Loucy (cell line): ENCODE measurements around the gene MAN2A2.

Source experiments
- H2AFZ ChIP-seq: fragments of 200-600 bp; sonication (generic); 2 replicates; pipeline ENCODE4 v1.6.0; 2016; ENCODE audit warnings: antibody characterized with exemption, mild to moderate bottlenecking, low read length, moderate library complexity
- H3F3A ChIP-seq: fragments of 200-600 bp; 2 replicates; pipeline ENCODE4 v1.6.0; 2016; ENCODE audit warnings: antibody characterized with exemption, low read depth, mild to moderate bottlenecking
- H3K27me3 ChIP-seq: fragments of 200-600 bp; sonication (generic); 2 replicates; pipeline ENCODE4 v1.6.1; 2014; ENCODE audit warnings: low read length, mild to moderate bottlenecking; ENCODE audit not compliant: insufficient read depth, poor library complexity, severe bottlenecking
- H3K36me3 ChIP-seq: fragments of 200-600 bp; sonication (generic); 2 replicates; pipeline ENCODE4 v1.6.1; 2016; ENCODE audit warnings: low read length; ENCODE audit not compliant: insufficient read depth
- H3K4me1 ChIP-seq: fragments of 200-600 bp; sonication (generic); 2 replicates; pipeline ENCODE4 v1.5.1; 2014; ENCODE audit warnings: low read length, mild to moderate bottlenecking; ENCODE audit not compliant: insufficient read depth, poor library complexity, severe bottlenecking
- H3K4me2 ChIP-seq: fragments of 200-600 bp; sonication (generic); 2 replicates; pipeline ENCODE4 v1.6.0; 2014; ENCODE audit warnings: antibody characterized with exemption, low read length, low read depth, mild to moderate bottlenecking; ENCODE audit not compliant: poor library complexity, severe bottlenecking
- H3K4me3 ChIP-seq: fragments of 200-600 bp; sonication (generic); 2 replicates; pipeline ENCODE4 v1.5.1; 2014; ENCODE audit warnings: low read length, mild to moderate bottlenecking, mixed read lengths; ENCODE audit not compliant: poor library complexity, severe bottlenecking
- H3K79me2 ChIP-seq: fragments of 200-600 bp; sonication (generic); 2 replicates; pipeline ENCODE4 v1.6.1; 2014; ENCODE audit warnings: low read length; ENCODE audit not compliant: insufficient read depth
- H3K9ac ChIP-seq: fragments of 200-600 bp; sonication (generic); 2 replicates; pipeline ENCODE4 v1.6.0; 2014; ENCODE audit warnings: mild to moderate bottlenecking, low read depth, low read length, moderate library complexity; ENCODE audit not compliant: poor library complexity, severe bottlenecking
- H3K9me2 ChIP-seq: fragments of 200-600 bp; sonication (generic); replicated peaks from 2 replicates; pipeline ENCODE4 v1.6.1; 2016; ENCODE audit warnings: low read depth, low read length, mixed read lengths
- H3K9me3 ChIP-seq: fragments of 200-600 bp; sonication (generic); 2 replicates; pipeline ENCODE4 v1.6.1; 2014; ENCODE audit warnings: mild to moderate bottlenecking, antibody characterized with exemption, low read length, low read depth; ENCODE audit not compliant: insufficient read depth
- H4K20me1 ChIP-seq: fragments of 200-600 bp; sonication (generic); 2 replicates; pipeline ENCODE4 v1.6.0; 2014; ENCODE audit warnings: antibody characterized with exemption, low read length, mild to moderate bottlenecking; ENCODE audit not compliant: insufficient read depth, poor library complexity, severe bottlenecking
- CTCF ChIP-seq: fragments of 200-600 bp; sonication (generic); conservative IDR thresholded peaks from 2 replicates; pipeline ENCODE4 v1.5.1; 2014; ENCODE audit warnings: mild to moderate bottlenecking, antibody characterized with exemption, low read length
- EZH2phosphoT487 ChIP-seq: fragments of 200-600 bp; IDR thresholded peaks from 2 replicates; pipeline ENCODE4 v1.6.1; 2018; ENCODE audit warnings: antibody characterized with exemption, mild to moderate bottlenecking, moderate library complexity, borderline replicate concordance

The MAN2A2 gene

GRCh38 chr15:90902840-90903732, at the start of gene MAN2A2:
TSS of gene MAN2A2 (plus strand) at chr15:90903302. CDS start at chr15:90904208, 906 bp downstream.
- H3K4me2 ChIP-seq, result peak within 1 kb of the TSS; percentile 93
- peak within 1 kb of the TSS; percentile 95 for H2AFZ ChIP-seq
- TF ChIP-seq CTCF (no peak), EZH2phosphoT487 (no peak)
- peaks cover 19% of the 10 kb centered on the region; the same call in 1 of the 2 replicates for H3K79me2 ChIP-seq
- no peaks in the 10 kb centered on the region for H3K27me3 ChIP-seq
- no peaks in the 10 kb centered on the region for H4K20me1 ChIP-seq
- no peaks in the 10 kb centered on the region for H3F3A ChIP-seq
- H3K9me2 ChIP-seq, result no peaks in the 10 kb centered on the region
- H3K36me3 ChIP-seq, result no peaks in the 10 kb centered on the region
- peaks cover 13% of the 10 kb centered on the region for H3K4me1 ChIP-seq
- peak within 1 kb of the TSS; percentile 84 for H3K4me3 ChIP-seq
- H3K9ac ChIP-seq, result peak within 1 kb of the TSS; percentile 67
- H3K9me3 ChIP-seq, result no peaks in the 10 kb centered on the region

GRCh38 chr15:90855139-90855538, 48.0 kb upstream of the MAN2A2 start:
- no peaks in the 10 kb centered on the region for H3K79me2 ChIP-seq
- H3K27me3 ChIP-seq, result no peaks in the 10 kb centered on the region
- H2AFZ ChIP-seq, result no peak overlapping the region
- peaks cover 27% of the 10 kb centered on the region for H3K4me1 ChIP-seq
- no peak overlapping the region for H3K4me2 ChIP-seq
- H3K9ac ChIP-seq, result no peak overlapping the region
- no peaks in the 10 kb centered on the region for H3K9me3 ChIP-seq
- TF ChIP-seq EZH2phosphoT487, result no peak
- no peaks in the 10 kb centered on the region for H3K36me3 ChIP-seq
- no peak overlapping the region for H3K4me3 ChIP-seq
- H3F3A ChIP-seq, result no peaks in the 10 kb centered on the region
- no peaks in the 10 kb centered on the region for H4K20me1 ChIP-seq
- no peaks in the 10 kb centered on the region for H3K9me2 ChIP-seq

GRCh38 chr15:90857337-90857736, 45.8 kb upstream of the MAN2A2 start:
- Histone ChIP-seq H3K27me3 (no peaks in the 10 kb centered on the region), H3K9me2 (no peaks in the 10 kb centered on the region), H3K4me2 (no peak overlapping the region), H3F3A (no peaks in the 10 kb centered on the region), H4K20me1 (no peaks in the 10 kb centered on the region), H3K4me1 (peaks cover 27% of the 10 kb centered on the region), H3K79me2 (no peaks in the 10 kb centered on the region), H3K9ac (no peak overlapping the region), H3K4me3 (no peak overlapping the region), H3K9me3 (no peaks in the 10 kb centered on the region), H3K36me3 (no peaks in the 10 kb centered on the region), H2AFZ (no peak overlapping the region)
- TF ChIP-seq EZH2phosphoT487 (no peak), CTCF (no peak)
